SK-N-SH treated with all-trans-retinoic acid at 6 μM for 48 hours (cell line): ENCODE data around the gene LY86.

Source experiments
- BACH2 ChIP-seq: fragments of 250-450 bp; sonication (Bioruptor Pico); IDR thresholded peaks from 2 replicates; pipeline ENCODE4 v1.9.0; 2021; ENCODE audit warnings: mild to moderate bottlenecking, borderline replicate concordance
- ESRRG ChIP-seq: fragments of 250-450 bp; sonication (Bioruptor Pico); IDR thresholded peaks from 2 replicates; pipeline ENCODE4 v1.6.1; 2021; ENCODE audit warnings: mild to moderate bottlenecking
- RARB ChIP-seq: fragments of 250-450 bp; sonication (Bioruptor Pico); IDR thresholded peaks from 2 replicates; pipeline ENCODE4 v1.8.0; 2021; ENCODE audit warnings: mild to moderate bottlenecking, moderate library complexity
- SNAI2 ChIP-seq: fragments of 250-450 bp; sonication (Bioruptor Pico); IDR thresholded peaks from 2 replicates; pipeline ENCODE4 v1.5.0; 2020; ENCODE audit warnings: mild to moderate bottlenecking, moderate library complexity
- ZNF70 ChIP-seq: fragments of 450-650 bp; formaldehyde crosslinking; IDR thresholded peaks from 2 replicates; pipeline ENCODE4 v1.5.0; 2020; ENCODE audit warnings: mild to moderate bottlenecking, moderate library complexity

GRCh38 chr6:6593867-6594468 is 5.4 kb downstream of the LY86 start:
- TF ChIP-seq SNAI2 (CRISPR knock-in tag) (no peak), RARB (CRISPR knock-in tag) (no peak), ESRRG (CRISPR knock-in tag) (no peak), ZNF70 (CRISPR knock-in tag) (no peak), BACH2 (no peak)
